HG02938 (cell line): ENCODE results near the gene PSMA7.

Experiments used
- ATAC-seq: cut with Tn5 transposase; IDR thresholded peaks from one replicate; pipeline ENCODE4 v1.9.1; 2021; ENCODE audit warnings: mild to moderate bottlenecking, moderate library complexity; ENCODE audit not compliant: unreplicated experiment

PSMA7 gene

DNA sequence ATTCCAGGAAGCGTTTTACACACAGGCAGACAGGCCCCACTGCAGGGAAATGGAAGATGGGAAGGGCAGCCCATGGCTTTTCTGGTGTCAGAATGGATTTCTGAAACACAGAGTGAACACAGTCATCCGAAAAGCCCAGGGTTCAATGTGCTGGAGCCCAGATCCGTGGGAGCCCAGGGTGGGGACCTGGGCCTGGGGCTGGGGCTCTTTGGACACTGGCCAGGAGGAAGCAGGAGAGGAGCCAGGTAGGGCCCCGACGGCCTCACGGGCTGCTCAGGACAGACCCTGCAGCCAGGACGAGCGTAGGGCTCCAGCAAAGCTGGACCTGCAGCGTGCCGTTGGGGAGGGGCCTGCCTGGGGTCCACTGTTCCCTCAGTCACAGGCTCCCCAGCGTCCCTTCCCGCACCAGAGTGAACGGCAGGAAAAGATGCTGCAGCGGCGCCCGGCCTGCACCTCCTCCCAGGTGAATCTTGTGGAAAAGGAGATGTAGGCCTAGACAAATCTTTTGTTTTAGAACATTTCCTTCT, 45.2 kb downstream of the PSMA7 start:
- ATAC-seq, result no peak

DNA sequence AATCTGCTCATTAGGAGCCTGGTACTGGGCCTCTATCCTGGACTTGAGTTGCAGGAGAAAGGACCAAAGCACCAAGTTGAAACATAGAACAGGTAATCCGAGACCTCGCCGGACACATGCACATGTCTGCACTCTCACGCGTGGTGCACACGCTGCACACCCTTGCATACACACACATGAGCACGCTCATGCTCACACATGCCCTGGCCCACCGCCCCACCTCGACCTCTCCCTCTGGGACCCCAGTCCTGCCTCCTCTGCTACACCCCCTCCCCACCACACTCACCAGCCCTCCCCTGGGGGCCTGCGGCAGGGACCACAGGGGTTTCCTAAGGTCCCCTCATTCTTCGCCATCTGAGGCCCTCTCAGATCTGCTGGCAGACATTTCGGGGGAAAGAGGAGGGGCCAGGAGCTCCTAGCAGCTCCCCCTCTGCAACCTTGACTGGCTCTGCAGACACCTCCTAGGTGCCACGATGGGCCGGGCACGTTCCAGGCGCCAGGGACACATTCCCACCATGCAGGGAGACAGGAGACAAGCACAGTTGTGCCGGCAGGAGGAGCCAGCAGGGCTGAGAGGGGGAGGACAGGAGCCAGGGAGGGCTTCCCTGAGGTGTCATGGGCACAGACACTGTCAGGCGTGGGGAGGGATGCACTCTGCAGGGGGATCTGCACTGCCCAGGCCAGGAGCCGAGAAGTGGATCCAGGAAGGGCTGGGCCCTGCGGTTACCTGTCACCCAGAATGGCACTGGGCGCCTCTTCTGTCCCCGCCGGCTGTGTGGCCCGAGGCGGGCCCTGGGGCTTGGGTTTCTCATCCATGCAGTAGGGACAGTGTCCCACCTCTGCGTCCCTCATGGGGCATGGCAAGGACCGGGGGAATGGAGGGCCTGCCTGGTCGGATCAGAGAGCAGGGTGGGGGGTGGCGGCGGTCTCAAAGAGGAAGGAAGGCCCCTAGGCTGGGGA, 46.5 kb downstream of the PSMA7 start:
- no peak for ATAC-seq

DNA sequence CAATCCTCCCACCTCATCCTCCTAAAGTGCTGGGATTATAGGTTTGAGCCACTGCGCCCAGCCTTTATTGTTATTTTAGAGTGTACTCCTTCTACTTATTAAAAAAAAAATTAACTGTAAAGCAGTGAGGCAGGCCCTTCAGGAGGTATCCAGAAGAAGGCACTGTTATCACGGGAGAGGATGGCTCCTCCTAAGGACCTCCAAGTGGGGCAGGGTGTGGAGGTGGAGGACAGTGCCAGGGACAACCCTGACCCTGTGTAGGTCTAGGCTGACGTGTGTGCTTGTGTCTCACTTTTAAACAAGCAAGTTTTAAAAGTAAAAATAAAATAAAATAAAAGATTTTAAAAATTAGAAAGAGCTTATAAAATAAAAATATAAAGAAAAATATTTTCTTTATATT, 53.8 kb downstream of the PSMA7 start:
- ATAC-seq, result no peak

DNA sequence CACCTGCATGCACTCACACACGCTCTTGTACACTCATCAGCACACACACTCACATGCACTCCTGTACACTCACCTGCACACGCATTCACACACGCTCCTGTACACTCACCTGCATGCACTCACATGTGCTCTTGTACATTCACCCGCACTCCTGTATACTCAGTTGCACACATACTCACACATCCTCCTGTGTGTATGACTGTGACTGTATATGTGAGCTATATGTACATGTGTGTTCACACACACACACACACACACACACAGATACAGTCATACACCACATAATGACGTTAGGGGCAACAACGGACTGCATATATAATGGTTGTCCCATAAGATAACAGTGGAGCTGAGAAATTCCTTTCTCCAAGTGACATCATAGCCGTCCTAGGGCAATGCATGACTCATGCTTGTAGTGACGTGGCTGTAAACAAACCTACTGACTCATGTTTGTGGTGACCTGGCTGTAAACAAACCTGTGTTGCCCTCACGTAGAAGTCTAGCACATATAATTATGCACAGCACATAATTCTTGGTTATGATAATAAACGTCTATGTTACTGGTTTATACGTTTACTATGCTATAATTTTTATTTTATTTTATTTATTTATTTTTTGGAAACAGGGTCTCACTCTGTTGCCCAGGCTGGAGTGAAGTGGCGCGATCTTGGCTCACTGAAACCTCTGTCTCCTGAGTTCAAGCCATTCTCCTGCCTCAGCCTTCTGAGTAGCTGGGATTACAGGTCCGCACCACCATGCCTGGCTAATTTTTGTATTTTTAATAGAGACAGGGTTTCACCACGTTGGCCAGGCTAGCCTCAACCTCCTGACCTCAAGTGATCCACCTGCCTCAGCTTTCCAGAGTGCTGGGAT, 54.7 kb downstream of the PSMA7 start:
- ATAC-seq, result no peak

DNA sequence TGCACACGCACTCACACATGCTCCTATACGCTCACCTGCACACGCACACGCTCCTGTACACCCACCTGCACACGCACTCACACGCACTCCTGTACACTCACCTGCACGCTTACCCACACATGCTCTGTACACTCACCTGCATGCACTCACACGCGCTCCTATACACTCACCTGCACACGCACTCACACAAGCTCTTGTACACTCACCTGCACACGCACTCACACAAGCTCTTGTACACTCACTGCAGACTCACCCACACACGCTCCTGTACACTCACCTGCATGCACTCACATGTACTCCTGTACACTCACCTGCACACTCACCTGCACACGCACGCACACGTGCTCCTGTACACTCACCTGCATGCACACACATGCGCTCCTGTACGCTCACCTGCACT, 55.6 kb downstream of the PSMA7 start:
- no peak for ATAC-seq

DNA sequence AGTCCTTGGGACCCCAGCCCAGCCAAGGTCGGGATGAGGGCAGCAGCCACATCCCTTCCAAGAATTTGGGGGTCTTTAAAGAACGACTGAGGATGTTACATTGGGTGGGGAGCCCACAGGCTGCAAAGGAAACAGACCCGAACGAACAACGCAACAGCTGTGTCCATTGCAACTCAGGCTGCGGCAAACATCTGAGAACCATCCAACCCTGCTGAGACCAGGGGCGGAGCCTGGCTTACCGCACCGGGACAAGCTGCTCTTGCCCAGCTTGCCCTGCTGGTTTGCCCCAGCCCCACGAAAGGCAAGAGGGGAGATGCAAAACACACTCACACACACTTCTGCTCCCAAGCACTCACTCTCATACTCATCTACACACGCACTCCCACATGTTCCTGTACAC, 56.0 kb downstream of the PSMA7 start:
- no peak for ATAC-seq
